ENCODE results near the gene CPO.

The CPO gene

DNA sequence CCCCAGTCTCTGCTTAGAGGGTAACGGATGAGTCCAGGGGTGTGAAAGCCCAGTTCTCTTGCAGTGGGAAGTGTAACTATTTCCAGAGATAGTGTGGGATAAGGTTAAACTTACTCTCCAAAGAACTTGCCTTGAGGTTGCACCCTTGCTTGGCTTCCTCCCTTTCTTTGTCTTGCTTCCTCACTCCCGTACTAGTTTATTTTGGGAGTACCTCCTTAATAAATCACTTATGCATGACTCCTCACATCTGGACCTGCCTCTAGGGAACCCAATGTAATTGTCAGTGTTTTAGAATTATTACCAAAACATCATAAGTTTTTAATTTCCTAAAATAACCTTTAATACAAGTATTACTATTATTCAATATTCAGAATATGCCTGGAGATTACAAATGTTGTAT lies 35.2 kb downstream of the CPO start:
- no peak for DNase-seq

DNA sequence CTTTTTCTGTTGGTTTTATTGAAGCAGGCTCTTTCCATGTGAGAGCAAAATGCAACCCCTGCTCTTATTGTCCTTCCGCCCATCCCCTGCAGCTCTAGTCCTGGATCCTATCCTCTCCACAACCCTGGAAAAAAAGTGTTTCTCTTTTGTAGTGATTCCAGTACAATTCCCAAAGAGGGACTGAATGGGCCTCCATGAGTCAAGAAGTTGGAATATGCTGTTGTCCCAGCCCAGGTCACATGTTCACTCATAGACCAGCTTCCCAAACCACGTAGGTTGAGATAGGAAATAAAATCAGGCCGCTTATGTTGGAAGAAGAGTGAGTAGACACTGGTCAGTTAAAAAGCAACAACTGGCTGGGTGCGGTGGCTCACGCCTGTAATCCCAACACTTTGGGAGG lies 39.4 kb downstream of the CPO start:
- no peak for DNase-seq

DNA sequence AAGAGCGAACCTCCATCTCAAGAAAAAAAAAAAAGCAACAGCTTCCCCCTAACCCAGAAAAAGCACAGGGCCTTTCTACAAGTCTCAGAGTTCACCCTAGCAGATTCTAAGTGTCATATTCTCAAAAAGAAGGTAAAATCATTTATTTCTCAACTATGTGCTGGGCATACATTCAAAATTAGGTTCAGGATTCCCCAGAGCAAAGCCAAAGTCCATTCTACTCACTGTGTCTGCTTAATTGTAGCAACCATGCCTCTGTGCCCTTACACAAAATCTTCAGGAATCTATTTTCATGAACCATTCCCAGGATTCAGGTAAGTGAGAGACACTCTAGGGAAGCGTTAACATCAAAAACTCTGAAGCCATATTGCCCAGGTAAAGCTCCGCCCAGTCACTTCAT lies 40.0 kb downstream of the CPO start:
- no peak for DNase-seq

DNA sequence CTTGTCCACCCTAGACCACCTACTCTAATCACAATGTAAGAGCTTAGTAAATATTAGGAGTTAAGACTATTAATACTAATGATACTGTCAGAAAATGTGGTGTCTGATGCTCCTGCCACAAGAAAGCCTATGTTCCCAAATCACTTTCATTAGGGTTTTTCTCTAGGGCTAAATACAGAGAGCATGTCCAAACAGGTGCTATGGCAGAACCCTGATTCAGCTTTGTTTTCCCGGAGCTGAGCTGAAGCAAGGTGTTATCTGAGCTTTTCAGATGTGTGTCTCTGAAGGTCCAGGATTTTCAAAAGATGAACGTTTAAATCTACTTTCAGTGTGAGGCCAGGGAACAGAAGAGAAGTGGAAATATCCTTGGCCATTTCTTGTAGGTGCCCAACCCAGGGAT lies 40.6 kb downstream of the CPO start:
- DNase-seq, result no peak

DNA sequence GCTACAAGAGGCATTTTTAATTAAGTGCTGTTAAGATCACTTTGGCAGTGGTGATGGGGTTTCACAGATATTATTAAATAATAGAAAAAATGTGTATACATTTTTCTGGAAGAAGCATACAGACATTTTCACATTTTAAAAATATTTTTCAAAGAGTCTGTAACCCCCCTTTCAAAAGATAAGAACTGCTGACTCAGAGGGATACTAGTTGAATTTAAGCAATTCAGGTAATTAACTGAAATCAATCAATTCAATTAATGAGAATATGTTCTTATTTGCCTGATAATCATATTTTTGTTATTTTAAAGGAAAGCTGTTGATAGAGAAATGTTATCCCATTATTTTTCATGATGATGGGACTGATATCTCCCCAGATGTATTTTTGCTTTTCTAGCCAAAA lies 41.1 kb downstream of the CPO start:
- DNase-seq, result no peak

DNA sequence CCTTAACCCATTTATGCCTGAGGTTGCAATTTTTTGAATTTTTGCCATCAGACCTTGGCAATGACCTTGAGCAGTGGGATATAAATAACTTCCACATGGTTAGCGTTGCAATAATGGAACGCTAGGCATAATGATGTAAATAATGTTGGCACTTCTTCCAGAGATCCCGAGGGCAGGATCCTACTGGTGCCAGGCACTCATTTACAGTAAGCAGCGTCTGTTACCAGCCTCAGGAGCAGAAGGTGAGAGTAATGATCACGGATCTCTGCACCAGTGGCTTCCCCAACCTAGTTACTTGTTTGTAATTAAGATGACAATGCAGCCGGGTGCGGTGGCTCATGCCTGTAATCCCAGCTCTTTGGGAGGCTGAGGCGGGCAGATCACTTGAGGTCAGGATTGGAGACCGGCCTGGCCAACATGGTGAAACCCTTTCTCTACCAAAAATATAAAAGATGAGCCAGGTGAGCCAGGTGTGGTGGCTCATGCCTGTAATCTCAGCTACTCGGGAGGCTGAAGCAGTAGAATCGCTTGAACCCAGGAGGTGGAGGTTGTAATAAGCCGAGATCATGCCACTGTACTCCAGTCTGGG lies 41.9 kb downstream of the CPO start:
- no peak for DNase-seq

DNA sequence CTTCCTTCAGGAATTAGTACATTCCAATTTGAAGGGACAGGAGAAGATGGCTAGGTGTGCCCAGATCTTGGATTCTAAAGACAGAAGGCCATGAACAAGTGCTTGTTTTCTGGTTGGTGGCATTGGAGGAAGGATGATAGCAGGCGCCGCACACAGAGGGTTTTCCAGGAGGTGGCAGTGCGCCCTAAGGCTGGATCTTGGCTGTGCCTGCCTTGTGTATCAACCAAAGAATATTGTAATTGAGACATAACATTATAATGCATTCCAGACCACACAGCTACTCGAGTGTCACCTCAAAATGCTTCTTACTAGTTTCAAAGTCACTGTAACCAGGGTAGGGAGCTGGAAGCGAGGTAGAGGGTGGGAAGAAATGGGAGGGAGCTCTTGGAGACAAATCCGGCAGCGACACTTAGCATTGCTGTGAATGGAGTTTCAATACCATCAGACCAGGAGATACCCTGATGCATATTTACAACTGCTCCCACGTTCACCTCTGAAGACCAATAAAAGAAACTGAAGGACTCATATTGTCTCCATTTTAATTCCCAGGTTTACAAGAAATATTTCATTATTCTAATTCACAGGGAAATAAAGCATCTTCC lies 42.5 kb downstream of the CPO start:
- peak; percentile 32 for DNase-seq

DNA sequence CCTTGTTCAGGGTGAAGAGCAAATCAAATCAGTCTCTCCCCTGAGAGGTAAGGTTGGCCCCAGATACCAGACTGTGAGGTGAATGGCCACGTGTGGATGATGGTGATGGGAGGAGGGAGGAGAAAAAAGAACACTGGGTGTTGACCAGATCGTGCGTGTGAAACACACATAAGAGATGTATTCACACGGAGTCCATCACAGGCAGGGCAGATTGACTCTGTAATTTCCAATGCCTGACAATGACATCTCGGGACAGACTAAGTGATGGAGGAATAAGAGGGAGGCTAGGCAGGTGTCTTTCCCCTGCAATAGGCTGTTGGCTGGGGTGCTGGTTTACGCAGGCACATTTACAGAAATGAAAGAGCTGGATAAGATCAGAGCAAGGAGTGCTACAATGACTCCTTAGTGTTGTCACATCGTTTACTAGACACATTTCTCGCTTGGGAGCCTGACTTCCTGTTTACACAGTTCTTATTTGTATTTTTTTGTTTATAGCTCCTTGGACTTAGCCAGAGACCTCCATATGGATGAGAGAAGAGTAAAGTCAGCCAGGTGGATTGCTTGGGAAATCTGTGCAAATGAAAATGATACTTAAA lies 43.1 kb downstream of the CPO start:
- no peak for DNase-seq

DNA sequence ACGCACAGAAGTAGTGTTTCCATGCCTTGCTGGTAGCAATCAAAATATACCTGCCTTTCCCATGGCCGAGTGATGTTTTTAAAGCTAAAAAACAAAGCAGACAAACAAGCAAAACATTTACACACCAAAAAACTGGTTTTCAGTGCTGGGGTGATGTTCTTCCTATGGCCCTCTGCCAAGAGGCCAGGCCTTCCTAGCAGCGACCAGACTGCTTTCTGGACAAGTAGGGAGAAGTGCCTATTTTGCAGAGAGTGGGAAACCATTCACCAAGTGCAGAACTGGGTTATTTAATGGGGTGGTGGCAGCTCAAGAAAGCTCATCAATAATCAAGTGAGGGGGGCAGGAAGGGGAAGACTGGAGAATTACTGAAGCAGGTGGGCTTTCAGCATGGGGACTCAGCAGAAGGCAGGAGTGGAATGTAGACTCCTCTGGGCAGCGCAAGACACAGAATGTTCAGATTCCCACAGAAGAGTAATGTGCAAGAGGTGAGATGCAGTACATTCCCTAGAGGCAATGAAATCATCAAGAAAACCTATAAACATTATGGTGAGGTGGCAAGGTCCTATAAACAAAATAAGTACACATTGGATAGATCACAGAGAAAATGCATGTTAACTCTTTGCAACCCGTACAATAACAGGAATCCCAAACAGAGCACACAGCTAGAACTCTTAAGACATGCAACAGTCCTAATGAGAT lies 44.0 kb downstream of the CPO start:
- no peak for DNase-seq

DNA sequence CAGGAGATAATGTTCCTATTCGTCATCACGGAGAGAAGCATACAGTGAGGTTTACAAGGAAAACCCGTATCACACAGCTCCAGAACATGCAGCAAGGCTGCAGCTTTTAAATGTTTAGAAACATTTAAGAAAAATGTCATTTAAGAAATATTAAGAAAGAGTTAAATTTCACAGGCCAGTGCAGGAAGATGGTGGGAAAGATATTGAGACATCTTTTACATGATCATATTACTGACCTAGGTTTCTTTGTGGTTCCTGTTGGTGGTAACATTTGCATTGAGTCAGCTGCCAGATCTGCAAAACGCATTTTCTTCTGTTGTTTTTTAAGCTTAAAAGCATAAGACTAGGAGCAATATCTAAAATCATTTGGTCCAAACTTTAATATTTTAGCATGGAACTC lies 44.9 kb downstream of the CPO start:
- no peak for DNase-seq

DNA sequence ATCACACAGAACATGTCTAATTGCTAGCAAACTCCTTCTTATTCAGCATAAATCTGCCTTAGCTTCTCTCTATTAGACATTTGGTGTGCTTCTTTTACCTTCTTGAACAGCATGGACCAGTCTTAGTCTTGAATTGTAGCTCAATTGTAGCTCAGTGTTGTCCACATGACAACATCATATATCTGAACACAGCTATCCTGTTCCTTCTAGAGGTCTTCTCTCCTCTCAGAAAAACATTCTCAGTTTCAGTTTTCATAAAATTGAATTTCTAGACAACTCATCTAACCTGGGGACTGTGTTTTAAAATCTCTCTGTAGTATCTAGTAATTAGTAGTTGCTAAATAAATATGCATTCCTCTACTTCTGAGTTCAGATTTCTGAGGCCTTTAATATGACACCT lies 47.6 kb downstream of the CPO start:
- no peak for DNase-seq

DNA sequence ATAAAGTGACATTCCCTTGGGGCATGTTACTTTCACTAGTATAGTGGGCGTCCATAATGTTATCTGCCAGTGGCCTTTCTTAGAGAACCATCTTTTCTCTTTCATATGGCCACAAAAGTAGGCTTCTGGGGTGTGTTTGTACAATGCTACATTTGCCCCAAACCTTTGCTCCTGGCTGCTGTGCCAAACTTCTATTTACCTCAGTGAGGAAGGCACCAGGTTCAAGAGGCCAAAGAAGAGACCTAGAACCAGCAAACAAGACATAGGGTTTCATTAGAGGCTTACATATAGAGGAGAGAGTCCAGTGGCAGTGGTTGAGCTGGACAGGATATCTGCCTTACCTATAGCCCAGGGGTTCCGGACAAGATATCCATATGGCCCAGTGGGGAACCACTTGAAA lies 48.5 kb downstream of the CPO start:
- DNase-seq, result no peak

DNA sequence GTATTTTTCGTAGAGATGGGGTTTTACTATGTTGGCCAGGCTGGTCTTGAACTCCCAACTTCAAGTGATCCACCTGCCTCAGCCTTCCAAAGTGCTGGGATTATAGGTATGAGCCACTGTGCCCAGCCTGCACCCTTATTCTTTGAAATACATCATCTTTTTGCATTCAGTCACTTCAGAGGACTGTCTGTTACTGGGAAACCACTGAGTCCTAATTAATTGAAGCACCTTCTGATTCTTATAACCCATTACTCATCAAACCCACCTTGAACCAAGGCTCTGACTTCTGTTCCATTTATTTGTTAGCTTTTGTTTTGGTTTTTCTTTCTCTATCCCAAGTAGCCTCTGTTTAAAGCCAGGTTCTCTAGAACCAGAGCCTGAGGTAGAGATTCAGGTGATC lies 49.6 kb downstream of the CPO start:
- DNase-seq, result no peak

DNA sequence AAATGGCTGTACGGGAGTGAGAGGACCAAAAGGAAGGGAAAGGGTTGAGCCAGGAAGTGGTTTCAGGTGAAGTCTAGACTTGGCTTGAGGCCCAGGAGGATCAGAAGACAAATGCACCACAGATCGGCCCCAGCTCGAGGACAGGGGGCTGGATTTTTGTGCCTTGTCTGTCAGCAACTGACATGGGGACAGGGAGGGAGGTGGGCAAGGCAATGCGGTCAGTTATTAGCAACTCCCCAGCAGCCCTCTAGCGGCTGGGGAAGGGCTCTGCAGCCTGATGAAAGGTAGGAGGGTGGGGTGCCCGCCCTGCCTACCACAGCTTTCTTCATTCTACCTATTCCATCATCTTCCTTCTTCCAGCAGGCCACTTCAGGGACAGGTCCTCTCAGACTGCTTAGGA lies 50.0 kb downstream of the CPO start:
- DNase-seq, result no peak

DNA sequence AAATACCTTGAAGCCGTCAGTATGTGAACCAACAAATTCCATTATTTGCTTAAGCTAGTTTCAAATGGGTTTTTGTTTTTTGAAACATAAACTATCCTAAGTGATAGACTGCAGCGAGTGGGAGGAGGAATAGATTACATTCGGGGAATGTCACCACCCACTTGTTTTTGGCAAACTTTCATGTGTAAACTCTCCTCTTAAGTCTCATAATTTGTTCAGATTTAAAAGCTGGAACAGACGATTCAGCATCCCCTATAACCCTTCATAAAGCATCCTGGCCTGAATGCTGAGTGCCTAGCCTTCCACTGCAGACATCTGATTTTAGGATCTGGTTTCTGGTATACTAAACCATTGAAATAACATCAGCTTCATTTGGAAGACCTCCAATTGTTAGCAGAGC lies 51.0 kb downstream of the CPO start:
- no peak for DNase-seq

DNA sequence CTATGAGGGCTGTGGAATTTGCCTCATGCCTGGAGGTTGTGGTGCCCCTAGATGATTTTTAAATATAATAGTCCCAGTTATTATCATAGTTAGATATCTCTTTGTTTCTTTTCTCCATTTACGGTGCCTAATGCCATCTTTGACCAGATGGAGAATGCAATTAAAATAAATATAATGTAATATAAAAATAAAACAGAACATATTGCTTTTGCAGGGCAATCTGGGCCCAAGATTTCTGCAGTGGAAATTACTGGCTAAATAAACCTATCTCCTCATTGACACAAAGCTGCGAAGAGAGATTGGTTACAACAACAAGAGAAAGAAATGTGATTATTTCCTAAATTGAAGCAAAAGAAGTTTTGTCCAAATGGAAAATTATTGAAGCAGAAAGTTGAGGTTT lies 51.8 kb downstream of the CPO start:
- DNase-seq, result no peak

DNA sequence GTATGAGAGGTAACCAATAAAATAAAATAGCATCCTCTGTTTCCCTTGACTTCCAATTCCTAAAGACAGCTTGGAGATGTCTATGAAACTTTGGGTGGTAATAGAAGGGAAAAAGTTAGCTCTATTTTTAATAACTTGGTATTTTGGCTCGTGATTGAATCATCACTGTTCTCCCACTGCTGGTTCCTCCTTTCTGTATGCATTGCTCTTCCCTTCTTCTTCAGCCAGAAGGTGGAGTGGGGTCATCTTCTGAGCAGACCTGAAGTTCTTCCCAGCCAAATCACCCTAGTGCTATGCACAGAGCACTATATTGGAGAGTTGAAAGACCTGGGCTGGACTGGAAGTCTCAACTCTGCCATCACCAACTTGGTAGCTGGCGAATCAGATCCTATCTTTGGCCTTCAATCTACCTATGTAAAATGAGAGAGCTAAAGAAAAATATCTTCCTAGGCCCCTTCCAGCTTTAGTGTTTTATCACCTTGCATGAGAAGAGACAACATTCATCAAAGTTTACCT lies 54.1 kb downstream of the CPO start:
- DNase-seq, result no peak

DNA sequence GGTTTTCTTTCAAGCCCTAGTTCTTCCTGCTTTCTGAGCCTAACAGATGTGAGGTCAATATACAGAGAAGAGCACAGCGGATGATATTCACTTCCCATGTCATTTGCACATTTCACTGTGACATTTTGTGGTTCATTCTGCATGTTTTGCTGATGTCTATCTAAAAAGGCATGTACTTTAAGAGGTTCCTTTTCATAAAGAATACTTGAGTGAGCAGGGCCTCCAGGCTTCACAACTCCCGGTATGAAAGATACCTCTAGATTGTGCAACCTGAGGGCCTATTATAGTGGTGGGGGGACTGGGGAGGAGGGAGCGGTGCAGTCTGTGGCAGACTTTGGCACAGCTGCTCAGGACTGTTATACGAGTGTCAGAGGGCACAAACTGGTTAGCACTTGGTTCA lies 54.6 kb downstream of the CPO start:
- no peak for DNase-seq

DNA sequence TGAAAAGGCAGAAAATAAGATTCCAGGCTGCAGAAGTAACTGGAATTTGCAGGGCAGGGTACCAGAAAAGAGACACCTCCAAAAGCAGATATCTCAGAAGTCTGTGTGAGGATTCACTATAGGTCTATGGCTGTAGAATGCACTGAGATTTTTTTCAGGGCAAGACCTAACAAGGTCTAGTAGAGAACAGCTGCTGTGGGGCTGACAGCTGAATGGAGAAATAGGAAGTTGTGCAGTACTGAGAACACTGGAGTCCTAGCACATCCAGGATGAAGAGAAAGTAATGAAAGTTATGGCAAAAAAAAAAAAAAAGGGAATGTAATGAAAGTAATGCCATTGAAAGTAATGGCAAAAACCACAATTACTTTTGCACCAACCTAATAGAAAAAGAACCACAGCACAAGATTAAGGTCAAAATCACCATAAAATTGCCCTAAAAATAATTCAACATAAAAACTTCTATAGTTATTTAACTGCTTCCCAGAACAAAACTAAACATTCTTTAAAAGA lies 57.3 kb downstream of the CPO start:
- no peak for DNase-seq

DNA sequence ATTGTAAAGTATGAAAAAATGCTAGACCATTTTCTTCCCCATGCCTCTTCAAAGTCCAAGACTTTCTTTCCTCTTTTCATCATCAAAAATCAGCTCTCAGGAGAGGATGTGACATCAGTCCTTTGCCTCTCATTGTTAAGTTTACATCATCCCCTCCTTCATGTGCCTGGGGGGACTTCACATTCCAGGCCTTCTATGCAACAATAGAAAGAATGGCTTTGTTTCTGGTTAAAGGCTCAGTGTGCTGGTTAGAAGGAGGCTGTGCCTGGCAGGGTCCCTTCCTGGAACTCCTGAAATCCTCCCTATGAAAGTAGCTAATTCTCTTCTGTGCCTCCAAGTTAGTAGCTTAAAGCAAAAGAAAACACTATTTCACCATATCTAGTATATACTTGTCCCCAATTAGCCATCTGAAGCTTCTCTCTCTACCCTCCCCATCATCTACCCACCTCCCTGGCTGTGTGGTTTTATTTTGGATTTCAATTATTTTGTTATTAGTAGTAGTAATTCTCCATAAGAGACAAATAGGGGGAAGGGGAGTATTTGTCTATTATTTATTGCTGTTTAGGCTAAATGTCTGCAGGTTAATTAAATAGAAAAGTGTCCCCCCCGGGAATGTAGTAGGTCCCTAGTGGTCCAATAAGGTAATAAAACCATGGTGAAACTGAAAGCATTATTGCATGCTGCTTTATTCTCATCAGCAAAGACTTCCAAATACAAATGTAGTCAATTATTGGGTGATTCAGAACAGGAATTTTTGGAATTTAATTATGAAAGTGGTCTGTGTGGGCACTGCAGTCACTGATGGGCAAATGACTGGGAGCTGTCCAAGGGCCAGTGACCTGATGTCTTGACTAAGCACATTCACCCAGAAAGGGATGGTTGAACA lies 69.0 kb downstream of the CPO start:
- no peak for DNase-seq

DNA sequence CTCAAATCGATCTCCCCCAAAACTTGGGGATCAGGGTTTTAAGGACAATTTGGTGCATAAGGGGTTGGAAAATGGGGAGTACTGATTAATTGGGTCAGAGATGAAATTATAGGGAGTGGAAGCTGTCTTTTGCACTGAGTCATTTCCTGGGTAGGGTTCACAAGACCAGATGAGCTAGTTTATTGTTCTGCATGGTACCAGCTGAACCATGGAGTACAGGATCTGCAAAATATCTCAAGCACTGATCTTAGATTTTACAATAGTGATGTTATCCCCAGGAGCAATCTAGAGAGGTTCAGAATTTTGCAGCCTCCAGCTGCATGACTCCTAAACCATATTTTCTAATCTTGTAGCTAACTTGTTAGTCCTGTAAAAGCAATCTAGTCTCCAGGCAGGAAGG lies 73.1 kb downstream of the CPO start:
- no peak for DNase-seq

DNA sequence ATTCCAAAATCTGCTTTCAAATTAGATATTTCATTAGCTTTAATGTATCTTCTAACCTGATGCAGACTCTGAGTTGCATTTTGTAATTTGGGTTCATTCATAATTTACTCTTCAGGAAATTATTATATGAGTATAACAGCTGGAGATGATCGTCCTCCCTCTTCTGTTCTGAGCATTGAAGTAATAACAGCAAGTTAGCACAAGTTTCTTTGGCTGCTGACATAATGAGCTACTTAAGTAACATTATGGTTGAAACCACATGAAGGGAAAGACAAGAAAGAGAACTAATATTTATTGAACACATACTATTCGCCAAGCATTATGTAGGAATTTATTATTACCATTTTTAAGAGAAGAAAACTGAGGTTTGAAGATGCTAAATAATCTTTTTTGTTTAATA lies 75.1 kb downstream of the CPO start:
- no peak for DNase-seq

DNA sequence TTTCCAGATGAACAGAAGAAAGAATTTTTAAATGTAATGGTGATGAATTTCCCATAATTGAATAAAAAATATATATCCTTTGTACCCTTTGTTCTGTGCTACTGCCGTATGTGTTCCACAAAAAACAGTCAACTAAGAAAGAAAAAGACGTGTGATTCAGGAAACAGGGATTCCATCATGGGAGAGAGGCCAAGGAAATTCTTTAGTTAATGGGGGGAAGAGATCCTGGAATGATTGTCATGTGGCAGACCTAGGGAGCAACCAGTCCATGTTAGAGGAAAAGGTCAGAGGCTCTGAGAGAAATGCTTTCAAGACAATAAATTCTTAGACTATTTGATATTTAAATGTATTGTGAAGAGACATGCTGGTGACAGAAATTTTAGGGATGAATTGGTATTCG lies 76.6 kb downstream of the CPO start:
- DNase-seq, result no peak

All from activated CD4-positive, CD25-positive, alpha-beta regulatory T cell treated with anti-CD3 and anti-CD28 coated beads, Interleukin-2, amount 50 U/mL, for 72 hours (primary cell).